NOMO-1 treated with dmso at 0.1 percent for 144 hours (cell line): ENCODE data around the gene APRT.
A peak's percentile ranks its signal among the peaks of the same experiment; 100 is the strongest.

ENCODE experiments used
- DNase-seq: peaks from one replicate; lab custom pipeline; 2025; ENCODE audit not compliant: unreplicated experiment; lab: John Stamatoyannopoulos, UW

Gene APRT

DNA sequence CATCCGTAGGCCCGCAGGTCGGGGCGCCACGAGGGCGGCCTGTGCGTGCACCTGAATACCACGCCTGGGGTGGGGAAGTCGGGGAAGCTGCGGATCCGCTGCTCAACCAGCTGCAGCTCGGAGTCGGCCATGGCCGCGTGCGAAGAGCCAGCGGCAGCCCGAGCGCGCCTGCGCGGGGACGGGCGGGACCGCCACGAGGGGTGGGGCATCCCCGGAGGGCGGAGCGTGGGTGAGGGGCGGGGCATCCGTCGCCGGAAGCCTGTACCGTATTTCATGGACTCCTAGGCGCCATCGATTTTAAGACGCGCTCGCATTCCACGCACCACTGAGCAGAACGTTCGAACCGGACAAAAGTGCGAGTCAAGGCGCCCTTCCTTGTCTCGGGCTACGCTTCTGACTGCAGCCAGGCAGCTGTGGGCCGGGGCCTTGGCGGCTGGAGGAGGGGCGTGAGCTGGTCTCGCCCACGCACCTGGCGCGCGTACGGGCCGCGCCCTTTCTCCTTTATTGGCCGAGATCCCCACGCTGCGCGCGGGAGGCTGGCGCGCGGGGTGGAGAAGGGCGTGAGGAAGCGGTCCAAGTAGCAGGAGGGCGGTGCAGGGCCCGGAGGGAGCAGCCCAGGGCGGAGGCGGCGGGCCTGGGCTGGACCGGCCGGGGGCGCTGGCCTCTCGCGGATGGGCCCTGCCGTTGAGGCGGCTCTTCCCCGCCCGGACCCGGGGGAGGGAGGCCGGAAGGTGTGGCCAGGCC lies at the start of gene APRT:
TSS of gene APRT (minus strand) at position 160 of the 744 bp plus-strand sequence. CDS start at position 131, 29 bp downstream.
- peak; percentile 83 for DNase-seq

DNA sequence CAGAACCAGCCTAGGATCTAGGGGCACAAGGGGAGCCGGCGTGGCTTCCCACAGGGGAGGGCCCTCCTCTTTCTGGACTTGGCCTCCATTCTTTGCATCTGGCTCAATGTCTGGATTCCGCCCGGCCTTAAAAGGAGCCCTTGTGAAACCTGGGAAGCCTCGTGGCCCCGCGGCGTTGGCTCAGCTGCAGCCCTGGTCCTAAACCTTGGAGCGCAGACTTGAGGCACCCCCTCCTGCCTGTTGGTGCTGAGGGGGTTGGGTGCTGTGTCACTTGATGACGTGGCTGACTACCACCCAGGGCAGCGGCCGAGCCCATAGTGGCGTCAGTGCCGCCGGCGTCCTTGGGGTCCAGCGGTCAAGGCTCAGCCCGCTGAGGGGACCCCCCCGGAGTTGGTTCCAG lies 49.6 kb upstream of the APRT start:
- no peak for DNase-seq

- no peak for DNase-seq
Measured at GRCh38 chr16:88859381-88860091, 47.8 kb upstream of the APRT start.

- peak; percentile 75 for DNase-seq
Measured at GRCh38 chr16:88857728-88858339, 46.1 kb upstream of the APRT start.

DNA sequence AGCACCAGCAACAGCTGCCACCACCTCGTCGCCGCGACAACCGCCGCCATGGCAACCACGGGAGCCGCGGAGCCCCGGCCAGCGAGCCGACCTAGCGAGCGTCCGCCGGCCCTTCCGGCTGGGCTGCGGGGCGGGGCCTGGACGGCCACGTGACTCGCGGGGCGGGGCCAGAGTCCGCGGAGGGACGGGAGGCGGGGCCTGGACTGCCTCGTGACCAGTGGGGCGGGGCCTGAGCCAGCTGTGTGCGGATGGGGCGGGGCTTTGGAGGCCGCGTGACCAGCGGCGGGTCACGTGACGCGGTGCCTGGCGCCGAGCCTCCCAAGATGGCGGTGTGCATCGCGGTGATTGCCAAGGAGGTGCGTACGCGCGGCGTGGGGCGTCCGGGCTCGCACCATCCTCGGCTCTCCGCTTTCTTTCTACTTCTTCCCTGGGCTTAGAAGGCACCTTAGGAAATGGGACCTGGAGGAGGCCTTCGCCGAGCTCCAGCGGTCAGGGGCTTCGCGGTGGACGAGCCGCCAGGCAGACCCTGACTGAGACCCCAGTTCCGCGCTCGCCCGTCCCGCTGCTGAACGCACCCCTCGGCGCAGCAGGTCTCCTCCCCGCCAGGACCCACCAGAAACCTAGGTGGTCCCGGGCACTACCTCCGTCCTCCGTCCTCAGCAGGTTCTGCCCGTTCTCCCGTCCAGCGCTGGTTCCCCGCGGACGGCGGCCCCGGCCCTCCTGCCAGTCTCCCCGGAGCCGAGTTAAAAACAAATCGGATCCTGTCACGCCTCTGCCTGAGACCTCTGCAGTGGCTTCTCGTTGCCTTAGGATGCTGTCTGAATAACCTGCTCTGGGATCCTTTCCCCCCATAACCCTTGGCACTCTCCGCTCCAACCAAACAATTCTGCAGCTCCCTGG lies 45.4 kb upstream of the APRT start, which contains the start of the genes GALNS and TRAPPC2L:
TSS of gene GALNS (minus strand) at position 120 of the 900 bp plus-strand sequence. CDS start at position 50, 70 bp downstream.
TSS of gene TRAPPC2L (plus strand) at position 300 of the 900 bp plus-strand sequence. CDS start at position 324, 24 bp downstream.
- peak; percentile 88 for DNase-seq

- DNase-seq, result no peak
Measured at GRCh38 chr16:88856122-88856827, 44.5 kb upstream of the APRT start.

GRCh38 chr16:88855736-88856121 lies 44.0 kb upstream of the APRT start:
- DNase-seq, result no peak

DNA sequence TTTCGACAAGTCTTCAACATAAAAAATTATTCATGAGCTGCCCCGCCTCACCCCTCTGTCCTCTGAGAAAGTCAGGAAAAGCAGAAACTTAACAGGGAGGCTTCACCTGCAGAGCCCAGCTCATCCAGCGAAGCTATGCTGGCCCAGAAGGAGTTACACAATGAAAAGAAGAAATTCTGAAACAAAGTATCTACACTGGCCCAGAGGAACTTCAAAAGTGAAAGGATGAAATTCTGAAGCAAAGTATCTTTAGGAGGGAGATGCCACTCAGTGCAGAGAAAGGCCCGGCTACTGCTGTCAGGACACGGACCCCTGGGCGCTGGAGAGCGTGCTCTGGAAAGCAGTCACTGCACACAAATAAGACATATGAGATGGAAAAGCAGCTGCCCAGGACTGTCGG lies 43.4 kb upstream of the APRT start:
- DNase-seq, result no peak

GRCh38 chr16:88854306-88855111 lies 42.8 kb upstream of the APRT start:
- no peak for DNase-seq

DNA sequence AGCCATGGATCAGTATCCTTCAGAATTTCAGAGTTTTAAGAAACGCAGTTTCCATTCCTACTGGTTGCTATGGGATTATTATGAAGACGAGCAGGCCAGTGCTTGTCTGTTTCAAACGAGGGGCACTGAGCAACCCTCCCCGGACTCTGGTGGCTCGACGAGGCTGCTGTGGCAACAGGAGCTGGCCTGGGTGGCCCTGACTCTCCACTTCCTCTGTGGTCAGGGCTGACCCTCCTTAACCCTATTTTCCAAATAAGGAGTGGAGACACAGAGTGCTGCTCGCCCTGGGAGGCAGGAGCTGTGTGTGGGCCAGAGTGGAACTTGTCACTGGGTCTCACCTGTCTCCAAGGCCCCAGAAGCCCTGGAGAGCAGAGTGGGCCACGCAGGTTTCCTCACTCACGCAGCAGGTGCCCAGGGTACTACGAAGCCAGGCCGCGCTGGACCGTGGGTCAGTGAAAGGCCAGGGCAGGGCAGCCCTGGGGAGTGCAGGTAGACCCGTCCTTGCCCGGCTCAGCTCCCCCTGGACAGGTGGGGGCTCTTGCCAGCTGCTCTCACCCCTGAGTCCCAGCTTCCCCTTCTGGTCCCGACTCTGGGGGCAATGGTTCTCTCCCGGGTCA lies 41.7 kb upstream of the APRT start:
- DNase-seq, result no peak

- DNase-seq, result no peak
Measured at GRCh38 chr16:88851616-88852015, 39.9 kb upstream of the APRT start.

DNA sequence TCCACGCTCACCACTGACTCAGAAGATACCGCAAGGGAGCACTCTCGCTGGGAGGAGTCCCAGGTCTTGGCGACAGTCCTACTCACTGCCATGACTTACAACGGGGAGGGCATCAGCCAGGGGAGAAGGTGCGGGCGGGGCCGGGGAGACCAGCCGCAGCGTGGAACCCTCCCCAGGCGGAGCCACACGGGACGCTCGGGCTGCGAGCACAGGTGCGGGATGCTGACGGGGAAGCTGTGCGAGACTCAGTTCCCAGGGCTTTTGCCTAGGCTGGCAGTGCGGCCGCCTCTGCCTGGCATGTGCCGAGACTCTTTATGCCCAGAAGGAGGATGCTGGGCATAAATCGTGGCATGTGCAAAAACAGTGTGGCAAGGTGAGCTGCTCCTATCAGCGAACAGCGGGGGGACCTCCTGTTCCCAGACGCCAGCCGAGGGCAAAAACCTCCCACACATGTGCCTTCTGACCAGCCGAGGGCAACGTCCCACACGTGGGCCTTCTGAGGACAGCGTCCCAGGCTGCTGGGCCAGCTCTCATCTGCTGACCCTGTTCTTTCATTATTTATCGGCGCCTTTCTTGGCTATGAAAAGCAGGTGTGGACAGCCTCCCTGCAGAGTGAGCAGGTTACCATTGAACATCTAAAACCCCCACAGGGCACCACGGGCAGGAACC lies 38.9 kb upstream of the APRT start:
- DNase-seq, result no peak

- DNase-seq, result no peak
Measured at GRCh38 chr16:88848557-88848956, 36.8 kb upstream of the APRT start.

GRCh38 chr16:88847654-88848053 lies 35.9 kb upstream of the APRT start:
- no peak for DNase-seq

DNA sequence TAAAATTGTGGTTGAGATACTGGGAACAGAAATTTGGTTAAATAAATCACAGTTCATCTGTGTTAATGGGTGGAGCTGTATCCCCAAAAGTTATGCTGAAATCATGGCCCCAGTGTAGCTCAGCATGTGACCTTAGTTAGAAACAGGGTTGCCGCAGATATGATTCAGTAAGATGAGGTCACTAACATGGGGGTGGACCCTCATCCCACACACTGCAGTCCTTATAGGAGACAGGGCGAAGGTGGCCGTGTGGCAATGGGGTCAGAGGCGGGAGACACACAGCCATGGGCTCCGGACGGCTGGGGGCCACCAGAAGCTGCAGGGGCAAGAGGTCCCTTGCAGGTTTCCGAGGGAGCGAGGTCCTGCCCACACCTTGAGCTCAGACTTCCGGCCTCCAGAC lies 34.4 kb upstream of the APRT start:
- no peak for DNase-seq

- no peak for DNase-seq
Measured at GRCh38 chr16:88844419-88845036, 32.8 kb upstream of the APRT start.

DNA sequence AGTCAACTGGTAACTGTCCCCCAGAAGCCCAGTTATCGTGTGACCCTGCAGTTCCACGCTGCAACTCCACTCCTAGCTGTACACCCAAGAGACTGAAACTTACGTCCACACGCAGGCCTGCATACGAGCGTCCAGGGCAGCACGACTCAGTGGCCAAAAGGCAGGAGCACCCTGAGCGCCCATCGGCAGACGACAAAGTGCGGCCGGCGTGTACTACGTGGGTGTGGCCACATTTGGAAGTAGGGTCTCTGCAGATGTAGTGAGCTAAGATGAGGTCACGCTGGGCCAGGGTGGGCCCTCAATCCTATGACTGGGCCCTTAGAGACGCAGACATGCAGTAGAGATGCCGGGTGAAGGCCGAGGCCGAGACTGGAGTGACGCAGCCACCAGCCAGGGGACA lies 31.5 kb upstream of the APRT start:
- DNase-seq, result no peak

DNA sequence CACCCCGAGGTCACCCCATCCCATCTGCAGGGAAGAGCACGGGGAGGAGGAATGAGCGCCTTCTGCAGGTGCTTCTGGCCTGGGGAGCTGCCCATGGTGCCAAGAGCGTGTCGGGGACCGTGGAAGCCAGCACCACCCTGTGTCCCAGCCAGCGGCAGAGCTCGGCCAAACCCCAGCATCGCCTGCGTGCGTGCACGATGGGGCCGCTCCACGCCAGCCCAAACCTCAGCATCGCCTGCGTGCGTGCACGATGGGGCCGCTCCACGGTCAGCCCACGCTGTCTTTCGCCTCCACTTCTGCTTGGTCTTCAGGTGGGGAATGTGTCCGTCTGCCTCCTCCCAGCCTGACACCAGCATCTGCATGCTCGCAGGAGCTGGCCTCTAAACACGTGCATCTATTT lies 31.1 kb upstream of the APRT start:
- DNase-seq, result no peak
